Activated naive CD4-positive, alpha-beta T cell treated with anti-CD3 and anti-CD28 coated beads, Interleukin-2, amount 10 ng/mL, durations not matched to agents 7 days and 5 days (primary cell): ENCODE data around the gene USP32.
"Not testable (repeated sequence)": the region's sequence is repeated elsewhere in the genome, so short reads cannot be mapped to it uniquely, and the experiment has no call there.

Experiments
- CTCF ChIA-PET: fragments of 350-600 bp; sonication (Branson Sonifier 250); formaldehyde crosslinking; loops from one replicate; lab custom pipeline; 2021; ENCODE audit warnings: antibody characterized with exemption; lab: Charles Lee
- DNase-seq: peaks from one replicate; pipeline ENCODE4 v3.0.0-alpha.2; 2020
- H3K27ac Mint-ChIP-seq: one replicate; pipeline ENCODE4 v1.8.0; 2021; ENCODE audit warnings: mild to moderate bottlenecking, moderate library complexity, mixed read lengths
- H3K27me3 Mint-ChIP-seq: one replicate; pipeline ENCODE4 v1.8.0; 2021; ENCODE audit warnings: mild to moderate bottlenecking, mixed read lengths
- H3K36me3 Mint-ChIP-seq: one replicate; pipeline ENCODE4 v1.8.0; 2021; ENCODE audit warnings: mixed read lengths
- H3K4me1 Mint-ChIP-seq: one replicate; pipeline ENCODE4 v1.8.0; 2021; ENCODE audit warnings: mixed read lengths
- H3K4me3 Mint-ChIP-seq: one replicate; pipeline ENCODE4 v1.8.0; 2021; ENCODE audit warnings: mild to moderate bottlenecking, moderate library complexity, mixed read lengths
- H3K9me3 Mint-ChIP-seq: one replicate; pipeline ENCODE4 v1.8.0; 2021; ENCODE audit warnings: mixed read lengths

The USP32 gene

GRCh38 chr17:60252459-60252858 lies 139.5 kb downstream of the USP32 start:
- Mint-ChIP-seq H3K27ac (no peak overlapping the region), H3K27me3 (no peaks in the 10 kb centered on the region), H3K4me3 (no peak overlapping the region), H3K36me3 (peaks cover 19% of the 10 kb centered on the region), H3K4me1 (no peaks in the 10 kb centered on the region), H3K9me3 (peaks cover 4% of the 10 kb centered on the region)
- CTCF ChIA-PET, result no interaction called here
- DNase-seq, result no peak

GRCh38 chr17:60249290-60249826 lies 142.6 kb downstream of the USP32 start:
- Mint-ChIP-seq H3K27me3 (no peaks in the 10 kb centered on the region), H3K36me3 (peaks cover 16% of the 10 kb centered on the region), H3K4me1 (no peaks in the 10 kb centered on the region), H3K9me3 (peaks cover 4% of the 10 kb centered on the region), H3K4me3 (no peak overlapping the region), H3K27ac (no peak overlapping the region)
- CTCF ChIA-PET, result no interaction called here
- no peak for DNase-seq

- no peak overlapping the region for H3K27ac Mint-ChIP-seq
- peaks cover 4% of the 10 kb centered on the region for H3K9me3 Mint-ChIP-seq
- H3K4me3 Mint-ChIP-seq, result no peak overlapping the region
- no peaks in the 10 kb centered on the region for H3K27me3 Mint-ChIP-seq
- H3K36me3 Mint-ChIP-seq, result peaks cover 16% of the 10 kb centered on the region
- H3K4me1 Mint-ChIP-seq, result no peaks in the 10 kb centered on the region
- CTCF ChIA-PET, result no interaction called here
- no peak for DNase-seq
These were observed 143.2 kb downstream of the USP32 start for GRCh38 chr17:60248618-60249289.

- Mint-ChIP-seq H3K27ac (no peak overlapping the region), H3K9me3 (peaks cover 4% of the 10 kb centered on the region), H3K27me3 (no peaks in the 10 kb centered on the region), H3K4me3 (no peak overlapping the region), H3K36me3 (peaks cover 18% of the 10 kb centered on the region), H3K4me1 (no peaks in the 10 kb centered on the region)
- CTCF ChIA-PET, result no interaction called here
- DNase-seq, result no peak
These were observed 144.0 kb downstream of the USP32 start for GRCh38 chr17:60247836-60248461.

GRCh38 chr17:60244656-60245055 lies 147.3 kb downstream of the USP32 start:
- no peak for DNase-seq
- peaks cover 17% of the 10 kb centered on the region for H3K36me3 Mint-ChIP-seq
- H3K27ac Mint-ChIP-seq, result no peak overlapping the region
- no peaks in the 10 kb centered on the region for H3K4me1 Mint-ChIP-seq
- H3K4me3 Mint-ChIP-seq, result no peak overlapping the region
- peaks cover 4% of the 10 kb centered on the region for H3K9me3 Mint-ChIP-seq
- H3K27me3 Mint-ChIP-seq, result no peaks in the 10 kb centered on the region
- CTCF ChIA-PET, result interaction anchor here (1.1 kb wide), 1 partner anchor 51 kb away, joined by 4 read pairs; no protein-coding TSS in a partner anchor

GRCh38 chr17:60240290-60240689 lies 151.6 kb downstream of the USP32 start:
- Mint-ChIP-seq H3K36me3 (peaks cover 10% of the 10 kb centered on the region), H3K9me3 (no peaks in the 10 kb centered on the region), H3K4me3 (no peak overlapping the region), H3K27ac (no peak overlapping the region), H3K4me1 (no peaks in the 10 kb centered on the region), H3K27me3 (no peaks in the 10 kb centered on the region)
- CTCF ChIA-PET, result interaction anchor here (0.6 kb wide), 2 partner anchors 806 to 1727 kb away, joined by 3 read pairs; no protein-coding TSS in a partner anchor
- DNase-seq, result no peak

- no peaks in the 10 kb centered on the region for H3K27me3 Mint-ChIP-seq
- peaks cover 6% of the 10 kb centered on the region for H3K36me3 Mint-ChIP-seq
- H3K9me3 Mint-ChIP-seq, result no peaks in the 10 kb centered on the region
- H3K4me1 Mint-ChIP-seq, result no peaks in the 10 kb centered on the region
- no peak overlapping the region for H3K4me3 Mint-ChIP-seq
- DNase-seq, result no peak
- H3K27ac Mint-ChIP-seq, result no peak overlapping the region
- CTCF ChIA-PET, result interaction anchor here (0.6 to 2.6 kb wide), 11 partner anchors 10 to 406 kb away, joined by 3 to 8 read pairs (median 3); no protein-coding TSS in a partner anchor
These were observed 160.2 kb downstream of the USP32 start for GRCh38 chr17:60231691-60232090.

- DNase-seq, result no peak
- H3K4me3 Mint-ChIP-seq, result no peak overlapping the region
- CTCF ChIA-PET, result interaction anchor here (0.6 to 2.6 kb wide), 12 partner anchors 10 to 407 kb away, joined by 3 to 8 read pairs (median 3); no protein-coding TSS in a partner anchor
- H3K27ac Mint-ChIP-seq, result no peak overlapping the region
- H3K27me3 Mint-ChIP-seq, result no peaks in the 10 kb centered on the region
- no peaks in the 10 kb centered on the region for H3K4me1 Mint-ChIP-seq
- no peaks in the 10 kb centered on the region for H3K9me3 Mint-ChIP-seq
- H3K36me3 Mint-ChIP-seq, result peaks cover 6% of the 10 kb centered on the region
These were observed 160.7 kb downstream of the USP32 start for GRCh38 chr17:60231234-60231633.

GRCh38 chr17:60230358-60230757 lies 161.6 kb downstream of the USP32 start:
- Mint-ChIP-seq H3K27me3 (no peaks in the 10 kb centered on the region), H3K9me3 (no peaks in the 10 kb centered on the region), H3K4me1 (no peaks in the 10 kb centered on the region), H3K4me3 (no peak overlapping the region), H3K27ac (no peak overlapping the region), H3K36me3 (peaks cover 8% of the 10 kb centered on the region)
- CTCF ChIA-PET, result interaction anchor here (0.6 to 2.6 kb wide), 5 partner anchors 88 to 229 kb away, joined by 3 to 8 read pairs (median 3); no protein-coding TSS in a partner anchor
- no peak for DNase-seq

GRCh38 chr17:60229188-60229802 lies 162.6 kb downstream of the USP32 start:
- DNase-seq, result no peak
- Mint-ChIP-seq H3K27ac (no peak overlapping the region), H3K4me1 (no peaks in the 10 kb centered on the region), H3K27me3 (no peaks in the 10 kb centered on the region), H3K4me3 (no peak overlapping the region), H3K9me3 (no peaks in the 10 kb centered on the region), H3K36me3 (peaks cover 5% of the 10 kb centered on the region)
- CTCF ChIA-PET, result interaction anchor here (2.5 kb wide), 1 partner anchor 210 kb away, joined by 7 read pairs; no protein-coding TSS in a partner anchor

GRCh38 chr17:60227276-60227675 lies 164.7 kb downstream of the USP32 start:
- H3K27me3 Mint-ChIP-seq, H3K36me3 Mint-ChIP-seq, H3K9me3 Mint-ChIP-seq, H3K4me3 Mint-ChIP-seq, H3K27ac Mint-ChIP-seq, DNase-seq, H3K4me1 Mint-ChIP-seq, CTCF ChIA-PET: not testable (repeated sequence)

- CTCF ChIA-PET, result no interaction called here
- Mint-ChIP-seq H3K4me1 (no peaks in the 10 kb centered on the region), H3K4me3 (no peak overlapping the region), H3K27me3 (no peaks in the 10 kb centered on the region), H3K27ac (no peak overlapping the region), H3K36me3 (peaks cover 13% of the 10 kb centered on the region), H3K9me3 (no peaks in the 10 kb centered on the region)
- no peak for DNase-seq
These were observed 167.9 kb downstream of the USP32 start for GRCh38 chr17:60224064-60224463.

GRCh38 chr17:60223456-60223855 lies 168.5 kb downstream of the USP32 start:
- Mint-ChIP-seq H3K27me3 (no peaks in the 10 kb centered on the region), H3K9me3 (no peaks in the 10 kb centered on the region)
- CTCF ChIA-PET, result no interaction called here

GRCh38 chr17:60218774-60219173 lies 173.2 kb downstream of the USP32 start:
- H3K36me3 Mint-ChIP-seq, result peaks cover 14% of the 10 kb centered on the region
- not testable (repeated sequence) for DNase-seq, H3K4me1 Mint-ChIP-seq

More at GRCh38 chr17:60223456-60223855, 168.5 kb downstream of the USP32 start:
- Mint-ChIP-seq H3K27ac (no peak overlapping the region), H3K4me3 (no peak overlapping the region), H3K4me1 (no peaks in the 10 kb centered on the region), H3K36me3 (peaks cover 17% of the 10 kb centered on the region)
- DNase-seq, result no peak

More at GRCh38 chr17:60218774-60219173, 173.2 kb downstream of the USP32 start:
- CTCF ChIA-PET, H3K9me3 Mint-ChIP-seq, H3K4me3 Mint-ChIP-seq, H3K27ac Mint-ChIP-seq, H3K27me3 Mint-ChIP-seq: not testable (repeated sequence)
